GM12878 (cell line): ENCODE data around the gene THSD4.

Source experiments
- CTCF ChIP-seq, 3 experiments: IDR thresholded peaks in 2 of 3; conservative IDR thresholded peaks in 1 of 3; 2 replicates each; pipeline ENCODE4 v1.5.1; 2011; ENCODE audit warnings: low read depth in 3 of 3, low read length in 3 of 3, mild to moderate bottlenecking in 3 of 3, control low read depth in 2 of 3, moderate library complexity in 2 of 3, inconsistent platforms in 1 of 3, mixed read lengths in 1 of 3; ENCODE audit not compliant: control insufficient read depth in 2 of 3, insufficient read depth in 1 of 3; ENCODE audit errors: extremely low read depth in 1 of 3
- ETV6 ChIP-seq, 2 experiments: fragments of 450-650 bp in 1 of 2; IDR thresholded peaks in 1 of 2; conservative IDR thresholded peaks in 1 of 2; 2 replicates each; pipeline ENCODE4 v1.6.1; 2014; ENCODE audit warnings: antibody characterized with exemption in 1 of 2, borderline replicate concordance in 1 of 2, low read depth in 1 of 2, mild to moderate bottlenecking in 1 of 2, moderate library complexity in 1 of 2
- TCF7 ChIP-seq: IDR thresholded peaks from 2 replicates; pipeline ENCODE4 v1.6.1; 2014; ENCODE audit warnings: antibody characterized with exemption, borderline replicate concordance
- ZNF274 ChIP-seq: IDR thresholded peaks from one replicate; pipeline ENCODE4 v1.8.0; 2011; ENCODE audit not compliant: insufficient read length, insufficient read depth
- ZNF384 ChIP-seq: IDR thresholded peaks from 2 replicates; pipeline ENCODE4 v1.6.1; 2012; ENCODE audit warnings: low read depth, mild to moderate bottlenecking, low read length, improper control_type of control experiment, borderline replicate concordance

- TF ChIP-seq ETV6 (conservative IDR thresholded peaks at IDR 0.05 in 1 of 2, IDR thresholded peaks at IDR 0.05 in 1 of 2; ENCODE audit: borderline replicate concordance in 1 of 2, low read depth in 1 of 2) = no peak
- no peak for TF ChIP-seq ZNF384
- TF ChIP-seq ZNF274 = no peak
- no peak for TF ChIP-seq TCF7
- no peak for TF ChIP-seq CTCF (IDR thresholded peaks at IDR 0.05 in 2 of 3, conservative IDR thresholded peaks at IDR 0.05 in 1 of 3; ENCODE audit: control insufficient read depth in 2 of 3, extremely low read depth in 1 of 3, insufficient read depth in 1 of 3, low read depth in 3 of 3, low read length in 3 of 3)
These were observed 456.4 kb downstream of the THSD4 start for GRCh38 chr15:71571641-71572040.
